Liver (tissue), 10 donors: ENCODE data around the gene HYPK. TPM values are rescaled to one million over a fixed set of nuclear protein-coding genes. Genes with fewer than 3 reads are reported as not detected.

Experiments
- DNase-seq: peaks from one replicate; pipeline ENCODE4 v3.0.0-alpha.2; 2017; ENCODE audit warnings: low spot score
- H3K27ac ChIP-seq, 2 donors: one replicate each; pipeline ENCODE4 v1.7.0; 2013; ENCODE audit warnings: inconsistent platforms in 2 of 2, low read length in 2 of 2, control low read depth in 1 of 2, low read depth in 1 of 2, mild to moderate bottlenecking in 1 of 2
- H3K27me3 ChIP-seq, 4 donors: one replicate each; pipeline versions ENCODE4 v1.6.1 to v1.7.0; 2013; ENCODE audit warnings: low read length in 3 of 4, inconsistent platforms in 1 of 4, mild to moderate bottlenecking in 1 of 4, moderate library complexity in 1 of 4; ENCODE audit not compliant: control insufficient read depth in 4 of 4, insufficient read depth in 4 of 4
- H3K36me3 ChIP-seq, 4 donors: one replicate each; pipeline versions ENCODE4 v1.6.1 to v1.7.0; 2013; ENCODE audit warnings: low read length in 3 of 4, mild to moderate bottlenecking in 3 of 4, low read depth in 1 of 4, moderate library complexity in 1 of 4; ENCODE audit not compliant: control insufficient read depth in 4 of 4, insufficient read depth in 3 of 4
- H3K4me1 ChIP-seq, 4 donors: one replicate each; pipeline versions ENCODE4 v1.6.1 to v1.7.0; 2013; ENCODE audit warnings: low read length in 3 of 4, mild to moderate bottlenecking in 3 of 4, moderate library complexity in 1 of 4; ENCODE audit not compliant: control insufficient read depth in 4 of 4, insufficient read depth in 4 of 4
- H3K4me3 ChIP-seq, 3 donors: one replicate each; pipeline versions ENCODE4 v1.6.1 to v1.7.0; 2013; ENCODE audit warnings: low read length in 3 of 3, control low read depth in 1 of 3, low read depth in 1 of 3, mild to moderate bottlenecking in 1 of 3
- H3K9ac ChIP-seq, 2 donors: one replicate each; pipeline ENCODE4 v1.7.0; 2013; ENCODE audit warnings: low read length in 2 of 2, mild to moderate bottlenecking in 2 of 2, moderate library complexity in 2 of 2, control low read depth in 1 of 2, low read depth in 1 of 2
- H3K9me3 ChIP-seq, 4 donors: one replicate each; pipeline versions ENCODE4 v1.6.1 to v1.7.0; 2013; ENCODE audit warnings: low read length in 3 of 4; ENCODE audit not compliant: control insufficient read depth in 4 of 4
- ATF3 ChIP-seq: IDR thresholded peaks from 2 replicates; pipeline ENCODE4 v1.6.1; 2016; ENCODE audit warnings: antibody characterized with exemption
- CTCF ChIP-seq: fragments of 150-350 bp; IDR thresholded peaks from 2 replicates; pipeline ENCODE4 v1.5.1; 2017; ENCODE audit warnings: improper control_type of control experiment, low read depth, low read length; ENCODE audit not compliant: missing input control
- EGR1 ChIP-seq, 2 donors: IDR thresholded peaks; 2 replicates each; pipeline ENCODE4 v1.6.1; 2016 to 2018; ENCODE audit warnings: antibody characterized with exemption in 2 of 2, low read depth in 2 of 2
- FOXA1 ChIP-seq: IDR thresholded peaks from 2 replicates; pipeline ENCODE4 v1.6.1; 2016; ENCODE audit warnings: antibody characterized with exemption
- FOXA2 ChIP-seq: IDR thresholded peaks from 2 replicates; pipeline ENCODE4 v1.6.1; 2016; ENCODE audit warnings: antibody characterized with exemption
- GABPA ChIP-seq, 2 donors: IDR thresholded peaks in 1 of 2; conservative IDR thresholded peaks in 1 of 2; 2 replicates each; pipeline ENCODE4 v1.6.1; 2016; ENCODE audit warnings: antibody characterized with exemption in 2 of 2, mild to moderate bottlenecking in 1 of 2, moderate library complexity in 1 of 2
- HNF4A ChIP-seq, 2 donors: conservative IDR thresholded peaks; 2 replicates each; pipeline ENCODE4 v1.6.1; 2016; ENCODE audit warnings: antibody characterized with exemption in 2 of 2, mild to moderate bottlenecking in 2 of 2
- HNF4G ChIP-seq: IDR thresholded peaks from 2 replicates; pipeline ENCODE4 v1.6.1; 2016; ENCODE audit warnings: antibody characterized with exemption
- JUND ChIP-seq, 2 donors: IDR thresholded peaks; 2 replicates each; pipeline ENCODE4 v1.6.1; 2016; ENCODE audit warnings: antibody characterized with exemption in 2 of 2
- MAX ChIP-seq: IDR thresholded peaks from 2 replicates; pipeline ENCODE4 v1.6.1; 2016; ENCODE audit warnings: antibody characterized with exemption
- NR2F2 ChIP-seq: IDR thresholded peaks from 2 replicates; pipeline ENCODE4 v1.6.1; 2016; ENCODE audit warnings: antibody characterized with exemption
- RAD21 ChIP-seq, 2 donors: IDR thresholded peaks; 2 replicates each; pipeline ENCODE4 v1.6.1; 2016; ENCODE audit warnings: antibody characterized with exemption in 2 of 2, mild to moderate bottlenecking in 2 of 2
- REST ChIP-seq: IDR thresholded peaks from 2 replicates; pipeline ENCODE4 v1.6.1; 2016; ENCODE audit warnings: antibody characterized with exemption, mild to moderate bottlenecking
- RXRA ChIP-seq, 2 donors: IDR thresholded peaks; 2 replicates each; pipeline ENCODE4 v1.6.1; 2017 to 2018; ENCODE audit warnings: antibody characterized with exemption in 2 of 2, mild to moderate bottlenecking in 1 of 2
- SP1 ChIP-seq: IDR thresholded peaks from 2 replicates; pipeline ENCODE4 v1.6.1; 2018; ENCODE audit warnings: antibody characterized with exemption, mild to moderate bottlenecking
- TAF1 ChIP-seq: conservative IDR thresholded peaks from 2 replicates; pipeline ENCODE4 v1.6.1; 2016; ENCODE audit warnings: antibody characterized with exemption, mild to moderate bottlenecking
- YY1 ChIP-seq: IDR thresholded peaks from 2 replicates; pipeline ENCODE4 v1.6.1; 2016; ENCODE audit warnings: antibody characterized with exemption, mild to moderate bottlenecking
- ZBTB33 ChIP-seq: IDR thresholded peaks from 2 replicates; pipeline ENCODE4 v1.6.1; 2016; ENCODE audit warnings: antibody characterized with exemption
- WGBS: extraction: QIAGEN DNeasy Blood & Tissue Kit; methylation state at CpG from one replicate; pipeline ENCODE4 v1.1.7; 2013; 5-methylcytosine and 5-hydroxymethylcytosine counted together
- polyA plus RNA-seq, 2 donors: library from polyadenylated mRNA; stranded (reverse) in 1 of 2; unstranded in 1 of 2; fragments of 200-250 nt in 1 of 2; fragments of >200 nt in 1 of 2; fragmentation: Nextera tagmentation in 1 of 2; extraction: Ambion mirVana in 1 of 2; gene quantifications; one replicate each; pipeline versions ENCODE4 v1.2.1 to v1.2.3, GENCODE V29; 2013 to 2015
- small RNA-seq: library from RNA; depleted of rRNA; stranded (forward); fragments of <200 nt; gene quantifications from one replicate; pipeline ENCODE3, GENCODE V24; 2014
- total RNA-seq, 2 donors: library from RNA; depleted of rRNA; stranded (reverse); fragments of >200 nt; gene quantifications; one replicate each; pipeline ENCODE4 v1.2.3, GENCODE V29; 2014
- donor health status: healthy.
- donor health status: healthy.
- donor health status: healthy.
- donor health status: healthy.
- donor health status: healthy.

The HYPK gene
- total and polyA plus RNA-seq, 4 donors, result 4.8 to 18.7 (median 7.4) TPM

- no peak overlapping the region for H3K9ac ChIP-seq
- no peaks in the 10 kb centered on the region for H3K4me1 ChIP-seq
- H3K27ac ChIP-seq, result no peak overlapping the region
- DNase-seq, result no peak
- no peaks in the 10 kb centered on the region for H3K27me3 ChIP-seq
- 97% methylated on average over 4 of the region's 4 CpGs for WGBS
- TF ChIP-seq ZBTB33 (no peak), ATF3 (no peak), NR2F2 (no peak), TAF1 (no peak), RAD21 (IDR thresholded peaks at IDR 0.05) (no peak), HNF4G (no peak), SP1 (no peak), RXRA (IDR thresholded peaks at IDR 0.05) (no peak), CTCF (no peak), HNF4A (conservative IDR thresholded peaks at IDR 0.05) (no peak), FOXA2 (no peak), MAX (no peak), EGR1 (IDR thresholded peaks at IDR 0.05; ENCODE audit: low read depth in 2 of 2) (no peak), REST (no peak), FOXA1 (no peak), YY1 (no peak), JUND (IDR thresholded peaks at IDR 0.05) (no peak), GABPA (IDR thresholded peaks at IDR 0.05 in 1 of 2, conservative IDR thresholded peaks at IDR 0.05 in 1 of 2) (no peak)
- no peak overlapping the region for H3K4me3 ChIP-seq
- no peaks in the 10 kb centered on the region for H3K9me3 ChIP-seq
- H3K36me3 ChIP-seq, result no peaks in the 10 kb centered on the region
Observed at GRCh38 chr15:43852607-43853006, 52.2 kb downstream of the HYPK start.

Small RNAs within 50 kb of the gene (small RNA-seq; reads per million reads assigned to genes)
- not detected for gene MIR1282

Other genes with a start within 250 kb of the HYPK start
- gene PPIP5K1, start 210.4 kb upstream of the HYPK start, total RNA-seq, result 10 to 100 TPM; 11.9 to 18.2 TPM
- gene PPIP5K1, start 210.4 kb upstream of the HYPK start, polyA plus RNA-seq, result 1 to 10 TPM; 2.5 to 5.4 TPM
- gene CKMT1B, start 206.6 kb upstream of the HYPK start, total RNA-seq, result under 1 TPM in 1 of 2 donors, not detected in 1; 0.37 TPM
- gene CKMT1B, start 206.6 kb upstream of the HYPK start, polyA plus RNA-seq, result under 1 TPM in 1 of 2 donors, not detected in 1; 0.03 TPM
- gene STRC, start 181.8 kb upstream of the HYPK start, total RNA-seq, result under 1 TPM in 1 of 2 donors, not detected in 1; 0.25 TPM
- under 1 TPM; 0.02 to 0.29 TPM for gene STRC, start 181.8 kb upstream of the HYPK start, polyA plus RNA-seq
- 1 to 10 TPM in 1 of 2 donors, under 1 TPM in 1; 0.33 to 3.4 TPM for gene CATSPER2, start 151.8 kb upstream of the HYPK start, total RNA-seq
- under 1 TPM; 0.16 to 0.74 TPM for gene CATSPER2, start 151.8 kb upstream of the HYPK start, polyA plus RNA-seq
- gene CKMT1A, start 106.7 kb upstream of the HYPK start, total RNA-seq, result under 1 TPM in 1 of 2 donors, not detected in 1; 0.65 TPM
- not detected for gene CKMT1A, start 106.7 kb upstream of the HYPK start, polyA plus RNA-seq
- 100 to 1,000 TPM; 109 to 272 TPM for gene PDIA3, start 54.2 kb upstream of the HYPK start, total RNA-seq
- 100 to 1,000 TPM; 159 to 328 TPM for gene PDIA3, start 54.2 kb upstream of the HYPK start, polyA plus RNA-seq
- gene ELL3, start 23.6 kb upstream of the HYPK start, total RNA-seq, result under 1 TPM; 0.89 to 0.92 TPM
- gene ELL3, start 23.6 kb upstream of the HYPK start, polyA plus RNA-seq, result 1 to 10 TPM in 1 of 2 donors, under 1 TPM in 1; 0.74 to 1.4 TPM
- gene SERF2, start 8.3 kb upstream of the HYPK start, total RNA-seq, result 100 to 1,000 TPM; 195 to 480 TPM
- gene SERF2, start 8.3 kb upstream of the HYPK start, polyA plus RNA-seq, result 1,000 to 10,000 TPM; 1,197 to 1,329 TPM
- gene SERINC4, start 379 bp upstream of the HYPK start, total RNA-seq, result not detected
- under 1 TPM in 1 of 2 donors, not detected in 1; 0.06 TPM for gene SERINC4, start 379 bp upstream of the HYPK start, polyA plus RNA-seq
- 1 to 10 TPM; 8.1 to 8.3 TPM for gene MFAP1, start 24.1 kb downstream of the HYPK start, total RNA-seq
- 1 to 10 TPM; 7.9 to 8.1 TPM for gene MFAP1, start 24.1 kb downstream of the HYPK start, polyA plus RNA-seq
- 10 to 100 TPM in 1 of 2 donors, under 1 TPM in 1; 0.84 to 17.4 TPM for gene WDR76, start 26.4 kb downstream of the HYPK start, total RNA-seq
- gene WDR76, start 26.4 kb downstream of the HYPK start, polyA plus RNA-seq, result under 1 TPM; 0.44 to 0.78 TPM